ENCODE measurements around the gene ARHGAP33.

The ARHGAP33 gene

DNA sequence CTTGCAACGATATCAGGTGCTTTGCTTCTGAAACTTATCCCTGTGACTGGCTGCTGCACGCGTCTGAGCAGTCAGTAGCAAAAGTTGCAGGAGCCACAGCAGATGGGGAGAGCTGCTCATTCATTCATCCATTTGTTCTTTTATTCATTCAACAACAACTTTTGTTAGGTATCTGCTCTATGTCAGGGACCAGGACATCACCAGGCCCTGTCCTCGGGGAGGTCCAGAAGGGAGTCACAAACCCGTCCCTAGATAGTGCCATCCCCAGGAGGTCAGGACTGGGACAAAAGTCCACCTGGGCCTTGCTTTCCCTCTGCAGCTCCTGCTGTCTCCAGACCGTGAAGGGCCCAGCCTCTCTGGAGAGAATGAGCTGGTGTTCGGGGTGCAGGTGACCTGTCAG lies 2.6 kb downstream of the ARHGAP33 start:
- no peak for DNase-seq

GRCh38 chr19:35779033-35779432 lies 3.7 kb downstream of the ARHGAP33 start:
- DNase-seq: no peak

GRCh38 chr19:35780058-35780457 lies 4.7 kb downstream of the ARHGAP33 start:
- no peak for DNase-seq

- no peak for DNase-seq
Measured at GRCh38 chr19:35780717-35781116, 5.4 kb downstream of the ARHGAP33 start.

GRCh38 chr19:35781650-35782049 lies 6.3 kb downstream of the ARHGAP33 start:
- no peak for DNase-seq

GRCh38 chr19:35782589-35782988 lies 7.2 kb downstream of the ARHGAP33 start:
- no peak for DNase-seq

GRCh38 chr19:35783469-35784434 lies 8.4 kb downstream of the ARHGAP33 start:
- no peak for DNase-seq

DNA sequence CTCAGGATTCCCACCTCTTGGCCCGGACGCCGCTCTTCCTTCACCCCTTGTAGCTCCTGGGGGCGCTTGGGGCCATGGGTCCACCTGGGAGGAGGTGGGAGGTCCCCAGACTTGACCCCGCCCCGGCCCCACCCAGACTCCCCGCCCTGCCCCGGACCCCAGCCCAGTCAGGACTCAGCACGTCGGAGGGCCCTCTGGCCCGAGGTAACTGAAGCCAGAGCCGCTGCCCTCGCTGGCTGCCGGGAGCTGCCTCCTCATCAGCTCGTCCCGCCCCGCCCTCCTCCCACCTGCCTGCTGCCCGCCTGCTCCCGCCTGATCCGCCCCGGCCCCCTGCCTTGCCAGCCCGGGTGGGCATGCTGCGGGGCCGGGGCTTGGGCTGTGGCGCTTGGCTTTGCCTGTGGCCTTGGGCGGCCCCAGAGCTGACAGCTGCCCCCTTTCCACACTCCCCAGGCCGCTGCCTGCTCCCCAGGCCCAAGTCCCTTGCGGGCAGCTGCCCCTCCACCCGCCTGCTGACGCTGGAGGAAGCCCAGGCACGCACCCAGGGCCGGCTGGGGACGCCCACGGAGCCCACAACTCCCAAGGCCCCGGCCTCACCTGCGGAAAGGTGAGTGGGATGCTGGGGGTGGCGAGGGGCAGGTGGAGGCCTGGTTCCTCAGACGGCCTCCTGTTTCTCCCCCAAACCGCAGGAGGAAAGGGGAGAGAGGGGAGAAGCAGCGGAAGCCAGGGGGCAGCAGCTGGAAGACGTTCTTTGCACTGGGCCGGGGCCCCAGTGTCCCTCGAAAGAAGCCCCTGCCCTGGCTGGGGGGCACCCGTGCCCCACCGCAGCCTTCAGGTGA lies 9.4 kb downstream of the ARHGAP33 start:
- no peak for DNase-seq

DNA sequence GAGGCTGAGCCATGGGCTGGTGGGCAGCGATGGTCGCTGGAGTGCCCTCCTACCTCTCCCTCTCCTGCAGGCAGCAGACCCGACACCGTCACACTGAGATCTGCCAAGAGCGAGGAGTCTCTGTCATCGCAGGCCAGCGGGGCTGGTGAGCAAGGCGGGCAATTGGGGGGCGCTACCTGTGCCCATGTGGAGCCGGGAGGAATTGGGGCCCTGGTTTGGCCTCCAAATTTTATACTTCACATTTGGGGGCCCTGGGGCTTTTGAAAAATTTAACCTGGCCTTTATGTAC lies 9.9 kb downstream of the ARHGAP33 start:
- DNase-seq: no peak

DNA sequence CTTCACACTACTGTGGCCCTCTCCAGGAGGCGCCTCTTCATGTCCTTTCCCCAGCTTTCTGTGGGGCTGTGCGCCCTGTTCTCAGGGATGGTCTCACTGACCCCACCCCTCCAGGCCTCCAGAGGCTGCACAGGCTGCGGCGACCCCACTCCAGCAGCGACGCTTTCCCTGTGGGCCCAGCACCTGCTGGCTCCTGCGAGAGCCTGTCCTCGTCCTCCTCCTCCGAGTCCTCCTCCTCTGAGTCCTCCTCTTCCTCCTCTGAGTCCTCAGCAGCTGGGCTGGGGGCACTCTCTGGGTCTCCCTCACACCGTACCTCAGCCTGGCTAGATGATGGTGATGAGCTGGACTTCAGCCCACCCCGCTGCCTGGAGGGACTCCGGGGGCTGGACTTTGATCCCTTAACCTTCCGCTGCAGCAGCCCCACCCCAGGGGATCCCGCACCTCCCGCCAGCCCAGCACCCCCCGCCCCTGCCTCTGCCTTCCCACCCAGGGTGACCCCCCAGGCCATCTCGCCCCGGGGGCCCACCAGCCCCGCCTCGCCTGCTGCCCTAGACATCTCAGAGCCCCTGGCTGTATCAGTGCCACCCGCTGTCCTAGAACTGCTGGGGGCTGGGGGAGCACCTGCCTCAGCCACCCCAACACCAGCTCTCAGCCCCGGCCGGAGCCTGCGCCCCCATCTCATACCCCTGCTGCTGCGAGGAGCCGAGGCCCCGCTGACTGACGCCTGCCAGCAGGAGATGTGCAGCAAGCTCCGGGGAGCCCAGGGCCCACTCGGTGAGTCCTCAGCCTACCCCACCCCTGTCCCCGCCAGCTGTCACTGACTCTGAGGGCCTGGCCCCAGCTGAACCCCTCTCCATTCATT lies 11.2 kb downstream of the ARHGAP33 start:
- DNase-seq: no peak

DNA sequence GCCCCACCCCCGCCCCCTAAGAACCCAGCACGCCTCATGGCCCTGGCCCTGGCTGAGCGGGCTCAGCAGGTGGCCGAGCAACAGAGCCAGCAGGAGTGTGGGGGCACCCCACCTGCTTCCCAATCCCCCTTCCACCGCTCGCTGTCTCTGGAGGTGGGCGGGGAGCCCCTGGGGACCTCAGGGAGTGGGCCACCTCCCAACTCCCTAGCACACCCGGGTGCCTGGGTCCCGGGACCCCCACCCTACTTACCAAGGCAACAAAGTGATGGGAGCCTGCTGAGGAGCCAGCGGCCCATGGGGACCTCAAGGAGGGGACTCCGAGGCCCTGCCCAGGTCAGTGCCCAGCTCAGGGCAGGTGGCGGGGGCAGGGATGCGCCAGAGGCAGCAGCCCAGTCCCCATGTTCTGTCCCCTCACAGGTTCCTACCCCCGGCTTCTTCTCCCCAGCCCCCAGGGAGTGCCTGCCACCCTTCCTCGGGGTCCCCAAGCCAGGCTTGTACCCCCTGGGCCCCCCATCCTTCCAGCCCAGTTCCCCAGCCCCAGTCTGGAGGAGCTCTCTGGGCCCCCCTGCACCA lies 11.9 kb downstream of the ARHGAP33 start:
- no peak for DNase-seq

DNA sequence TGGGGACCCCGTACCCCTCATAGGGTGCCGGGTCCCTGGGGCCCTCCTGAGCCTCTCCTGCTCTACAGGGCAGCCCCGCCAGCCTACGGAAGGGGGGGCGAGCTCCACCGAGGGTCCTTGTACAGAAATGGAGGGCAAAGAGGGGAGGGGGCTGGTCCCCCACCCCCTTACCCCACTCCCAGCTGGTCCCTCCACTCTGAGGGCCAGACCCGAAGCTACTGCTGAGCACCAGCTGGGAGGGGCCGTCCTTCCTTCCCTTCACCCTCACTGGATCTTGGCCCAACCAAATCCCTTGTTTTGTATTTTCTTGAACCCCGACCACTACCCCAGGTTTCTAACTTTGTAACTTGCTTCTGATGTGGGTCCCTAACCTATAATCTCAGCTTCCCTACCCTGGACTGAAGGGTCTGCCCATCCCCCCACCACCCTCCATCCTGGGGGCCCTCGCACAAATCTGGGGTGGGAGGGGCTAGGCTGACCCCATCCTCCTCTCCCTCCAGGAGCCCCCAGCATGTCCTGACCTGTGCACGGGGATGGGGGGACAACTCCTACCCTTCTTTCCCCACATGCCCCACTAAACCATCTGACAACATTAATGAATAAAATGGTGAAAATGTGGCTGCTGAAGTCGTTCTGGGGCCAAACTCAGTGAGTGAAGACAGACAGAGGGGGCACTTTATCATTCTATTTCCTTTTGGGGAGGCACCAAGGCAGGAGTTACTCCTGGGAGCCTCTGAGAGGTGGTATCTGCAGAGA lies 13.0 kb downstream of the ARHGAP33 start:
- no peak for DNase-seq

GRCh38 chr19:35789195-35789977 lies 14.0 kb downstream of the ARHGAP33 start:
- no peak for DNase-seq

GRCh38 chr19:35789978-35790944 lies 14.9 kb downstream of the ARHGAP33 start:
- no peak for DNase-seq

DNA sequence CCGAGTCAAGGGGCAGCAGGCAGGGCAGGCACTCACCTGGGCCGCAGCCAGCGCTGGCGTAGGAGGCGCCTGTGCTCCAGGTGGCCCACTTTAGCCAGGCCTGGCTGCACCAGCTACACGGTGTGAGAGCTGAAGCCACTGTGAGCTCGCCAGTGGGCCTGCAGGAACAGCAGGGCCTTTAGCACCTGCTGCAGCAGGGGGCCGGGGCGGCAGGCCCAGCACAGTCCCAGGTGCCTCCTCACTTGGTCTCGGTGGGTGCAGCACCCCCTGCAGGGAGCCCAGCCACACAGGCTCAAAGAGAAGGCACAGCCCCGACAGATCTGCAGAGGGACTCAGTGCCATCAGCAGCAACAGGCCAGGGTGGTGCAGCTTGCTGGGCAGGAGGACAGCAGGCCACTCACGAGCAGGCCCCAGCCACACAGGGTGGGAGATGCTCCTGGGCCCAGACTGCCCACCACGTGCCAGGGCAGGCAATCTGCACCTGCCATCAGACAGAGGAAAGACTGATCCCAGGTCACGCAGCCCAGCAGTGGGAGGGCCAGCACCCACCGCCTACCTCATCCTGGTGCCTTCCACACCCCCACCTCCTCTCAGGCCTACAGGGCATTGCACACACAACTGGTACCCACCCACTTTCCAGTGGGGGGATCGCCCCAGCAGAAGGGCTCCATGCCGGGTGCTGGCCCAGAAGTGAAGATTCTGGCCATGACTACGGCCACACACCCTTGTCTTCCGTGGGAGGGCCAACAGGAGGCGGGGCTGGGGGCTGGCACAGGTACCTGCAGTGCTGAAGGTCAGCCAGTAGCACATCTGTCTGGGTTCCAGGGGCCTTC lies 15.8 kb downstream of the ARHGAP33 start:
- no peak for DNase-seq

GRCh38 chr19:35791814-35792279 lies 16.5 kb downstream of the ARHGAP33 start:
- no peak for DNase-seq

DNA sequence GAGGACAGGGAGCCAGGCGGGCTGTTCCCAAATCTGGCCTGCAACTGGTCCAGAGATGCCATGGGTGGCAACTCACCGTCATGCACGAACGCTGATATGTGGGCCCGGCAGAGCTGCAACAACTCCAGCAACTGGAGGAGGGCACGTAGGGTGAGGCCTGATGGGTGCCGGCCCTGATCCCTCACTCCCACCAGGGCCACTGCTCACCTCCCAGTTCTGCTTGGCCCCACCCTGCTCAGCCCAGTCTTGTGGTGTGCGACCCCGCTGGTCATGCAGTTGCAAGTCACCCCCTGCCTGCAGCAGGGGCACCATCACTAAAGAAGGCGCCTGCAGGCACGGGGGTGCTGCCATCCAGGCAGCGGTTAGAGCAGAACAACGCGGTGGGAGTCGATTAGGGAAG lies 16.9 kb downstream of the ARHGAP33 start:
- no peak for DNase-seq

- DNase-seq: no peak
Measured at GRCh38 chr19:35792888-35793287, 17.5 kb downstream of the ARHGAP33 start.

Measured in stimulated activated CD4-positive, alpha-beta T cell treated with anti-CD3 and anti-CD28 coated beads, Interleukin-2, amount 100 ng/mL, for 48 hours (primary cell).